Thyroid gland (tissue), 4 donors: ENCODE results near the gene MIEF2.

Experiments used
- CTCF ChIP-seq, 6 experiments: fragments of 200-600 bp in 3 of 6; fragments of 450-650 bp in 3 of 6; sonication (generic) in 3 of 6; IDR thresholded peaks; one replicate each; pipeline ENCODE4 v1.5.1; 2016 to 2019; ENCODE audit warnings: antibody characterized with exemption in 6 of 6, mild to moderate bottlenecking in 2 of 6, inconsistent platforms in 1 of 6, moderate library complexity in 1 of 6
- POLR2A ChIP-seq, 2 donors: fragments of 450-650 bp; IDR thresholded peaks; one replicate each; pipeline ENCODE4 v1.6.1; 2017; ENCODE audit warnings: antibody characterized with exemption in 2 of 2, mild to moderate bottlenecking in 2 of 2, moderate library complexity in 1 of 2

- TF ChIP-seq CTCF (IDR thresholded peaks at IDR 0.05) (no peak), POLR2A (IDR thresholded peaks at IDR 0.05) (no peak)
Measured at GRCh38 chr17:18237461-18237860, 23.0 kb upstream of the MIEF2 start.
